Effector CD8-positive, alpha-beta T cell (primary cell): ENCODE measurements around the gene ATP5F1C.
A peak's percentile ranks its signal among the peaks of the same experiment; 100 is the strongest.
"Not testable (repeated sequence)": the region's sequence is repeated elsewhere in the genome, so short reads cannot be mapped to it uniquely, and the experiment has no call there.

Source experiments
- DNase-seq: peaks from one replicate; lab custom pipeline; 2025; lab: John Stamatoyannopoulos, UW

The ATP5F1C gene

GRCh38 chr10:7794251-7795026 is 6.5 kb downstream of the ATP5F1C start:
- DNase-seq = no peak

- no peak for DNase-seq
These were observed 7.6 kb downstream of the ATP5F1C start for GRCh38 chr10:7795605-7796004.

GRCh38 chr10:7797582-7797981 is 9.6 kb downstream of the ATP5F1C start:
- DNase-seq = no peak

GRCh38 chr10:7802606-7803005 is 14.6 kb downstream of the ATP5F1C start:
- DNase-seq = no peak

- DNase-seq = no peak
These were observed 16.2 kb downstream of the ATP5F1C start for GRCh38 chr10:7804216-7804615.

- DNase-seq = no peak
These were observed 16.8 kb downstream of the ATP5F1C start for GRCh38 chr10:7804741-7805140.

GRCh38 chr10:7808686-7809267 is 20.8 kb downstream of the ATP5F1C start:
- DNase-seq = no peak

GRCh38 chr10:7810443-7810842 is 22.5 kb downstream of the ATP5F1C start:
- DNase-seq = no peak

GRCh38 chr10:7811000-7811399 is 23.0 kb downstream of the ATP5F1C start:
- DNase-seq = no peak

- not testable (repeated sequence) for DNase-seq
These were observed 23.8 kb downstream of the ATP5F1C start for GRCh38 chr10:7811743-7812142.

- no peak for DNase-seq
These were observed 25.5 kb downstream of the ATP5F1C start for GRCh38 chr10:7813481-7813880.

- DNase-seq = no peak
These were observed 29.6 kb downstream of the ATP5F1C start for GRCh38 chr10:7817576-7817975.

- no peak for DNase-seq
These were observed 30.0 kb downstream of the ATP5F1C start for GRCh38 chr10:7817984-7818294.

GRCh38 chr10:7818295-7819120 is 30.5 kb downstream of the ATP5F1C start, which contains the start of gene TAF3:
Gene TAF3, plus strand, starts transcription at chr10:7818505. Its CDS starts 205 bp downstream, at chr10:7818710.
- DNase-seq = peak; percentile 86

GRCh38 chr10:7819121-7819460 is 31.1 kb downstream of the ATP5F1C start:
- no peak for DNase-seq

- DNase-seq = no peak
These were observed 36.3 kb downstream of the ATP5F1C start for GRCh38 chr10:7824251-7824650.

GRCh38 chr10:7826971-7827370 is 39.0 kb downstream of the ATP5F1C start:
- DNase-seq = no peak

- DNase-seq = no peak
These were observed 41.4 kb downstream of the ATP5F1C start for GRCh38 chr10:7829289-7829834.

GRCh38 chr10:7832060-7832459 is 44.1 kb downstream of the ATP5F1C start:
- DNase-seq = no peak

- no peak for DNase-seq
These were observed 45.2 kb downstream of the ATP5F1C start for GRCh38 chr10:7833210-7833609.

GRCh38 chr10:7834262-7834661 is 46.3 kb downstream of the ATP5F1C start:
- DNase-seq = no peak

- no peak for DNase-seq
These were observed 48.6 kb downstream of the ATP5F1C start for GRCh38 chr10:7836571-7836970.

GRCh38 chr10:7846591-7846990 is 58.6 kb downstream of the ATP5F1C start:
- DNase-seq = no peak
